DND-41 (cell line): Measurements from ENCODE around the gene SLC12A8.

Source experiments
- CTCF ChIP-seq: IDR thresholded peaks from 2 replicates; pipeline ENCODE4 v1.5.1; 2012; ENCODE audit warnings: borderline replicate concordance, low read length, moderate library complexity, mild to moderate bottlenecking; ENCODE audit not compliant: poor library complexity, severe bottlenecking; ENCODE audit errors: extremely low read depth
- EZH2 ChIP-seq: IDR thresholded peaks from 3 replicates; pipeline ENCODE4 v1.6.1; 2012; ENCODE audit warnings: borderline replicate concordance, low read depth, mild to moderate bottlenecking, moderate library complexity, low read length, inconsistent platforms; ENCODE audit not compliant: severe bottlenecking

- TF ChIP-seq CTCF (no peak), EZH2 (no peak)
Observed at GRCh38 chr3:125048282-125048681, 164.3 kb downstream of the SLC12A8 start.
